GM12874 (cell line): ENCODE data around the gene RAB3C.

Source experiments
- CTCF ChIP-seq: IDR thresholded peaks from 2 replicates; pipeline ENCODE4 v1.5.1; 2011; ENCODE audit warnings: low read depth, mild to moderate bottlenecking, control low read depth, low read length, moderate library complexity; ENCODE audit not compliant: insufficient read depth

RAB3C gene

DNA sequence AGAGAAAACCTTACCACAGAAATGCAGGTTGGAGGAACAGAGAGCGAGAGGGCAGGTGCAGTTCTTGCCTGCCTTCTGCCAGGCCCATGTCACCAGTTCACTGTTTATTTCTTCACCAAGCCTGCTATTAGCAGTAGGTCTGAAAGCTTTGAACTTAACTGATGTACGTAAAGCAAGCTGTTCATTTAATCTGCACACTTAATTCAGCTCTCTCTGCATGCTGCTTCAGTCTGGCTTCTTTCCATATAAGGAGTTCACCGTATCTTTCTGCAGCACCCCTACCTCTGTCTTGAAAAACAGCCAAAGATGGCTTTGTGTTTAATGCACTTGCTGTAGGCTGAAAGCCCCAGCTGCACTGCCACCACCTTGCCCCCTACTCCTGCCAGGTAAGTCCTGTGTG, 205.1 kb downstream of the RAB3C start:
- no peak for TF ChIP-seq CTCF

DNA sequence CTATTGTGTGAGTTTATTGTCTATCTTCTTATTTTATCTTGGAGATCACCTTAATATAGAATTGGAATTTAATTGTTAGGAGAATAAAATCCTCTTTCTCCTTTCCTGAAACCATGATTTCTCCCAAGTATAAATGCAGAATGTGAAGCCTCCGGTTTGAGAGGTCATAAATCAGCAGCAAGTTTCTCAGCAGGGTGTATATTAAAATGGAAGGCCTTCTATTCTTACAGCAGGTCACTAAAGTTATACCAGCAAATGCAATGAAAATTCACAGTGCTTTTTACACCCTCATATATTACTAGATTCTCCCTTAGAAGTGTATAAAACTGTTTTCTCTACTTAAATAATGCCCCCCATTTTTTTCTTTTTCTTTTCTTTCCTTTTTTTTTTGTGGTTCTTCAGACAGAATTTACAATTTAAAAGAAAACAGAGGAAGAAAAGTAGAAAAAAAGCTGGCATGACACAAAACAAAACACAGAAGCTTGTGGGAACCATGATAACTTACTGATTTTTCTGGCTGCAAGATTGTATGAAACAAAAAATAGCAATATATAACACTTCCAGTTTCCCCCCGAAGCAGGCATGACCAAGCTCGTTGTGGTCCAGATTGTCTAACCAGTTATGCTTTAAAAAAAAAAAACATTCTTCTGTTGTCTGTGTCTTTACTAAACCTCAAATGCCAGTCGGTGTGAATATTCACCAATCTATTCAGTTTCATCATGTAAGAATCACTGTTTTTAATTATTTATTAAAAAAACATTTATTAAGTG, 211.2 kb downstream of the RAB3C start:
- no peak for TF ChIP-seq CTCF

DNA sequence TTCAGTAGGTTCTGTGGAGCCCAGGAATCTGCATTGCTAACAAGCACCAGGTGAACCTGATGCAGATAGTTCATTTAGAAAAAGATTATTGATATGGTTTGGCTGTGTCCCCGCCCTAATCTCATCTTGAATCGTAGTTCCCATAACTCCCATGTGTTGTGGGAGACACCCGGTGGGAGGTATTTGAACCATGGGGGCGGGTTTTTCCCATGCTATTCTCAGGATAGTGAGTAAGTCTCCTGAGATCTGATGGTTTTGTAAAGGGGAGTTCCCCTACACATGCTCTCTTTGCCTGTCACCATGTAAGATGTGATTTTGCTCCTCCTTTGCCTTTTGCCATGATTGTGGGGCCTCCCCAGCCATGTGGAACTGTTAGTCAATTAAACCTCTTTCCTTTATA, 212.0 kb downstream of the RAB3C start:
- no peak for TF ChIP-seq CTCF

- TF ChIP-seq CTCF, result no peak
These were observed 212.5 kb downstream of the RAB3C start for GRCh38 chr5:58795327-58795726.

DNA sequence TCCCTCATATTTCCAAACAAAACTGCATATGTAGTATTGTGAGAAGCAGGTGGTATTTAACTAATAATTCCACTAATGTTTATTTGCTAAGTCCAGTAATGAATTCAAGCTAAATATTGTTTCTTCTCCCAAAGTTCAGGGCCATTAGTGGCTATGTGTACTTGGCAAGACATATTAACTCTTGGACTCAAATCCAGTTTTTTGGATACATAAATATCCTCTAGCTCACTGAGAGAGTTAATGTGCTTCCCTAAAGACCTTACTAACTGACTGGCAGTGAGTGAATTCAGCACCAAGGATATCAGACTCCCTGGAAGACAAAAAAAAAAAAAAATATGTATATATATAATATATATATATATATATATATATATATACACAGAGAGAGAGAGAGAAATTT, 214.1 kb downstream of the RAB3C start:
- TF ChIP-seq CTCF, result no peak

- no peak for TF ChIP-seq CTCF
These were observed 217.5 kb downstream of the RAB3C start for GRCh38 chr5:58800356-58800755.

GRCh38 chr5:58800861-58801540, 218.1 kb downstream of the RAB3C start:
- no peak for TF ChIP-seq CTCF
